Coronary artery (tissue), 2 donors: ENCODE data around the gene CRTAC1.

Experiments
- DNase-seq: peaks from one replicate; pipeline ENCODE4 v3.0.0-alpha.2; 2017; ENCODE audit warnings: low spot score
- H3K27ac ChIP-seq, 2 donors: fragments of 200-600 bp; sonication (generic); one replicate each; pipeline ENCODE4 v1.5.1; 2016 to 2019
- H3K4me3 ChIP-seq: fragments of 200-600 bp; sonication (generic); 2 replicates; pipeline ENCODE4 v1.5.1; 2016; ENCODE audit warnings: mild to moderate bottlenecking, moderate library complexity
- TF ChIP-seq, protein P1 (sequence below): fragments of 200-600 bp; sonication (generic); IDR thresholded peaks from one replicate; pipeline ENCODE4 v1.5.1; 2019; ENCODE audit warnings: antibody characterized with exemption

Gene CRTAC1

DNA sequence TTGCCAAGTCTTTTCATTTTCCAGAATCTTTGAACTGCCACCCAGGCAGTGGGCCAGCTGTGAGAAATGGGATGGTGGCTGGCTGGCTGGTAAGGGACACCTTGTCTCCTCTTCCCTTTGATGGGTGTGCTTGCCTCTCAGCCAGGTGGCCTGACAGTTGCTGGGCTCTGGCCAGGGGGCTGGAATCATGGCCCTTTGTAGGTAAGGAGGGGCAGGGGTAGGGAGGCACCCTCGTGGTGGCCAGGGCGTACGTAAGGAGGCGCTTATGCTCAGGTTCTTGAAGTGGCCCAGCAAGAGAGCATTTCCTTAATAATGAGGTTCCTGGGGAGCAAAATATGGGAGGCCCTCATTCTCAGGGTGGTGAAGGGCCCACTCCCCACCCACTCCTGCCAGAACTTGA lies 213.8 kb downstream of the CRTAC1 start:
- no peak for DNase-seq
- Histone ChIP-seq H3K27ac (no peak overlapping the region), H3K4me3 (no peak overlapping the region)
- TF ChIP-seq, protein P1, sequence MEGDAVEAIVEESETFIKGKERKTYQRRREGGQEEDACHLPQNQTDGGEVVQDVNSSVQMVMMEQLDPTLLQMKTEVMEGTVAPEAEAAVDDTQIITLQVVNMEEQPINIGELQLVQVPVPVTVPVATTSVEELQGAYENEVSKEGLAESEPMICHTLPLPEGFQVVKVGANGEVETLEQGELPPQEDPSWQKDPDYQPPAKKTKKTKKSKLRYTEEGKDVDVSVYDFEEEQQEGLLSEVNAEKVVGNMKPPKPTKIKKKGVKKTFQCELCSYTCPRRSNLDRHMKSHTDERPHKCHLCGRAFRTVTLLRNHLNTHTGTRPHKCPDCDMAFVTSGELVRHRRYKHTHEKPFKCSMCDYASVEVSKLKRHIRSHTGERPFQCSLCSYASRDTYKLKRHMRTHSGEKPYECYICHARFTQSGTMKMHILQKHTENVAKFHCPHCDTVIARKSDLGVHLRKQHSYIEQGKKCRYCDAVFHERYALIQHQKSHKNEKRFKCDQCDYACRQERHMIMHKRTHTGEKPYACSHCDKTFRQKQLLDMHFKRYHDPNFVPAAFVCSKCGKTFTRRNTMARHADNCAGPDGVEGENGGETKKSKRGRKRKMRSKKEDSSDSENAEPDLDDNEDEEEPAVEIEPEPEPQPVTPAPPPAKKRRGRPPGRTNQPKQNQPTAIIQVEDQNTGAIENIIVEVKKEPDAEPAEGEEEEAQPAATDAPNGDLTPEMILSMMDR, result no peak
